Measurements from ENCODE around the gene ACKR3.

Gene ACKR3

DNA sequence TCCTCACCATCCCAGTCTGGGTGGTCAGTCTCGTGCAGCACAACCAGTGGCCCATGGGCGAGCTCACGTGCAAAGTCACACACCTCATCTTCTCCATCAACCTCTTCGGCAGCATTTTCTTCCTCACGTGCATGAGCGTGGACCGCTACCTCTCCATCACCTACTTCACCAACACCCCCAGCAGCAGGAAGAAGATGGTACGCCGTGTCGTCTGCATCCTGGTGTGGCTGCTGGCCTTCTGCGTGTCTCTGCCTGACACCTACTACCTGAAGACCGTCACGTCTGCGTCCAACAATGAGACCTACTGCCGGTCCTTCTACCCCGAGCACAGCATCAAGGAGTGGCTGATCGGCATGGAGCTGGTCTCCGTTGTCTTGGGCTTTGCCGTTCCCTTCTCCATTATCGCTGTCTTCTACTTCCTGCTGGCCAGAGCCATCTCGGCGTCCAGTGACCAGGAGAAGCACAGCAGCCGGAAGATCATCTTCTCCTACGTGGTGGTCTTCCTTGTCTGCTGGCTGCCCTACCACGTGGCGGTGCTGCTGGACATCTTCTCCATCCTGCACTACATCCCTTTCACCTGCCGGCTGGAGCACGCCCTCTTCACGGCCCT is 11.2 kb downstream of the ACKR3 start:
- DNase-seq (ENCODE audit: insufficient read length) (no peak), FAIRE-seq (no peak)
- TF ChIP-seq POLR2A (IDR thresholded peaks at IDR 0.05; ENCODE audit: low read depth, low read length) (no peak), TAF1 (IDR thresholded peaks at IDR 0.05; ENCODE audit: borderline replicate concordance, low read depth, low read length) (no peak), POLR2AphosphoS5 (IDR thresholded peaks at IDR 0.05; ENCODE audit: low read depth, low read length) (no peak)

GRCh38 chr2:236581546-236581945 is 11.9 kb downstream of the ACKR3 start:
- FAIRE-seq = no peak
- no peak for DNase-seq (ENCODE audit: insufficient read length)
- TF ChIP-seq POLR2AphosphoS5 (IDR thresholded peaks at IDR 0.05; ENCODE audit: low read depth, low read length) (no peak), TAF1 (IDR thresholded peaks at IDR 0.05; ENCODE audit: borderline replicate concordance, low read depth, low read length) (no peak), POLR2A (IDR thresholded peaks at IDR 0.05; ENCODE audit: low read depth, low read length) (no peak)

DNA sequence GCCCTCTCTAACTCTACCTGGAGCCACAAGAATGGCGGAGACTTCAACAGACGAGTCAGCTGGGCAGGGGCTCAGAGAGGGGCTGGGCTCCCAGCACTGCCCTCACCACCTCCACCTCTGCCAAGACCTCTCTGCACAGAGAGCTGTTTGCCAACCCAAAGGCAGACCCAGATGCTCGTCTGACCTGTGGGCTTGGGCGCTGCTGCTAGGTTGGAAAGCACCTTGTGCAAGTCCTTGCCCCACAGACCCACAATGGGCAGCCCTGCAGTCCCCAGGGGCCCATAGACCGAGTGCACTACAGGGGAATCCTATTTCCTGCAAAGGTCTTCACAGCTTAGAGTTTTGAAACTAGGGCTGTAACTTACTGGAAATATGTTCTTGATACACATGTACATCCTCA is 13.3 kb downstream of the ACKR3 start:
- FAIRE-seq (no peak), DNase-seq (ENCODE audit: insufficient read length) (no peak)
- no peak for TF ChIP-seq TAF1 (IDR thresholded peaks at IDR 0.05; ENCODE audit: borderline replicate concordance, low read depth, low read length)

GRCh38 chr2:236583621-236584203 is 14.1 kb downstream of the ACKR3 start:
- TF ChIP-seq POLR2AphosphoS5 (IDR thresholded peaks at IDR 0.05; ENCODE audit: low read depth, low read length) (no peak), TAF1 (IDR thresholded peaks at IDR 0.05; ENCODE audit: borderline replicate concordance, low read depth, low read length) (no peak), POLR2A (IDR thresholded peaks at IDR 0.05; ENCODE audit: low read depth, low read length) (no peak)
- no peak for DNase-seq (ENCODE audit: insufficient read length)
- no peak for FAIRE-seq

DNA sequence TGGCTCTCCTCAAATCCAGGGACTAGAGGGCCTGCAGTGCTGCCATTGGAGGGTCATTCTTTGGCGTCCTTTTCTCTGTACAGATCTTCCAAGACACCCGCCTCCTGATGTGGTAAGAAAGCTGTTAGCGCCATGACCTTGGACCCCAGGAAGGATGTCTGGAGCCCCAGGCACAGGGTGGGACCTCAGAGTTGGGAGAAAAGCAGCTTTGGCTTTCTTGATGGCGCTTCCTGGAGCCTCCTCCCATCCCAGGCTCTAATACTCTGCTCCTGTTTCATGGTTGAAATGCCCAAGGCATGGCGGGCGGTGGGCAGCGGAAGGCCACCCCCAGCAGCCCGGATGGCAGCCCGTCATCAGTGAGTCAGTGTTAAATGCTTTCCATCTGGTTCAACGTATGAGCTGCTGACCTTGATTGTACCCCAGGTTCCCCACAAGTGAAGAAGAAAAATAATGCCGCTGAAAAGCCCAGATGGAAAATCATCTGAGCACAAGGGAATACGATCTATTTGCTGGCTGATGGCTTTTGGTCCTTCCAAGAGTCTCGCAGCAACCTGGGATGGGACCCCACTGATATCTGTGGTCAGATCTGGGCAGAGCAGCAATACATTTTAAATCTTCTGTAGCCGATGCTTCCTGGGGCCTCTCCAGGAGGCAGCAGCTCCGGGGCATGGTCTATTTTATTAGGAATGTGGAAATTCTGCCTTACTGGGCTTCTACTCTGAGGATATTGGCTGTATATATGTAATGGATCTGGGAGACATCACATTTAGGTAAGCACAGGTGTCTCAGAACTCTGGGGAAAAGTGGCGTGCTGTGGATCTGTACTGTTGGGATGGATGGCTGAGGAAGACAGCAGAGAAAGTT is 15.1 kb downstream of the ACKR3 start:
- no peak for FAIRE-seq
- no peak for DNase-seq (ENCODE audit: insufficient read length)
- TF ChIP-seq TAF1 (IDR thresholded peaks at IDR 0.05; ENCODE audit: borderline replicate concordance, low read depth, low read length) (no peak), POLR2A (IDR thresholded peaks at IDR 0.05; ENCODE audit: low read depth, low read length) (no peak), POLR2AphosphoS5 (IDR thresholded peaks at IDR 0.05; ENCODE audit: low read depth, low read length) (no peak)

DNA sequence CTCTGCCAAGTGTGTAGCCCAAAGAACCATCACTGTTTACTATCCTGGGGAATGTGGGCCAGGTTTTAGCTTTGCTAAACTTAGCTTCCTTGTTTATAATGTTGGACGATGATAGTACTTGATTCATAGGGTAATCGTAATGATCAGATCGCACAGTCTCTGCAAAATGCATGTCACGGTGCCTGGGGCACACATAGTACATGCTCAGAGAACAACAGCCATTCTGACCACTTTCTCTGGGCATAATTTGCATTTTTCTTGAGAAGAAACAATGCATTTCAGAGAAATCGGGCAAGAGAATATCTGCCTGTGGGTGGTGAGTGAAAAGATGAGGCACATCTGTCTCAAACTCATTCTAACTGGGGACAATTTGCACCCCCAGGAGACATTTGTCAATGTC is 16.3 kb downstream of the ACKR3 start:
- TF ChIP-seq TAF1 (IDR thresholded peaks at IDR 0.05; ENCODE audit: borderline replicate concordance, low read depth, low read length) (no peak), POLR2A (IDR thresholded peaks at IDR 0.05; ENCODE audit: low read depth, low read length) (no peak), POLR2AphosphoS5 (IDR thresholded peaks at IDR 0.05; ENCODE audit: low read depth, low read length) (no peak)
- FAIRE-seq = no peak
- DNase-seq (ENCODE audit: insufficient read length) = no peak

DNA sequence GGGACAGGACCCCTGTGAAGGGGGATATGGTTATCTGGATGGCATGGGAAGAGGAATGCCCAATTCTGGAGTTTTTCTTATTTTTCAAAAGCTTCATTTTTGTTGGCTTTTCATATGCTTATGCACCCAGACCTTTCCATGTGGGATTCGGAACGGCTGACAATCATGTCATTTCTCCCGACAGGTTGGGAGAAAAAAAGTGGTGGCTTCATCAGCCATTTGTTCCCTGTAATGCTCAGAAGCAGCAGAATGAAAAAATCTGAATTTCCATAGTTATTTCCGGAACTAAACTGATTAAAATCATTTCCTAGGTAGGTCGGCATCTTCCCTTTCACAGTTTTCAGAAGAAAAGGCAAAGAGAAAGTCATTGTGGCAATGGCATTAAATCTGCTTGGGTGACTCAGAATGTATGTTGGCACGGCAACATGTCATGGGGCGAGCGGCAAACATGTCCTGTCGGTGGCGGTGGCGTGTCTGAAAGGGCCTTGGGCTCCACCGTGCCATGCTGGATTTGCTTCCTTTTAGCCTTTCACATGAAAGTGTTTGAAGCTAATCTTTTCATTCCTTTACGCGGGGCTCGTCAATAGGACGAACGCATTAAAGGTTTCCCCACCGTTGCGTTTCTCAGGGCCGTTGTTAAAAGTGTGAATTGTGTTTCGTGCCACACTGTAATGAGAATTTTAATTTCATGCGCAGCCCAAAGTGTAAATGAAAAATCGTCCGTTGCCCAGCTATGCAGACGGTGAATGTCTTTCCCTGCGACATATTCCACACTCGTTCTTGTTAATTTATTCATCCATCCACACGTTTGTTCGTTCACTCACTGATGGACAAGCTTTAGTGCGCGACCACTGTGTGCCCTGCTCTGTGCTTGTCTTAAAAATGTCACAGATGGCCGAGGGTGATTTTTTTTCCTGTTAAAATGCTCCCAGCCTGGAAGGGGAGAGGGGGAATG is 18.5 kb downstream of the ACKR3 start:
- no peak for FAIRE-seq
- no peak for TF ChIP-seq POLR2AphosphoS5 (IDR thresholded peaks at IDR 0.05; ENCODE audit: low read depth, low read length)
- no peak for TF ChIP-seq TAF1 (IDR thresholded peaks at IDR 0.05; ENCODE audit: borderline replicate concordance, low read depth, low read length)
- no peak for TF ChIP-seq POLR2A (IDR thresholded peaks at IDR 0.05; ENCODE audit: low read depth, low read length)

DNA sequence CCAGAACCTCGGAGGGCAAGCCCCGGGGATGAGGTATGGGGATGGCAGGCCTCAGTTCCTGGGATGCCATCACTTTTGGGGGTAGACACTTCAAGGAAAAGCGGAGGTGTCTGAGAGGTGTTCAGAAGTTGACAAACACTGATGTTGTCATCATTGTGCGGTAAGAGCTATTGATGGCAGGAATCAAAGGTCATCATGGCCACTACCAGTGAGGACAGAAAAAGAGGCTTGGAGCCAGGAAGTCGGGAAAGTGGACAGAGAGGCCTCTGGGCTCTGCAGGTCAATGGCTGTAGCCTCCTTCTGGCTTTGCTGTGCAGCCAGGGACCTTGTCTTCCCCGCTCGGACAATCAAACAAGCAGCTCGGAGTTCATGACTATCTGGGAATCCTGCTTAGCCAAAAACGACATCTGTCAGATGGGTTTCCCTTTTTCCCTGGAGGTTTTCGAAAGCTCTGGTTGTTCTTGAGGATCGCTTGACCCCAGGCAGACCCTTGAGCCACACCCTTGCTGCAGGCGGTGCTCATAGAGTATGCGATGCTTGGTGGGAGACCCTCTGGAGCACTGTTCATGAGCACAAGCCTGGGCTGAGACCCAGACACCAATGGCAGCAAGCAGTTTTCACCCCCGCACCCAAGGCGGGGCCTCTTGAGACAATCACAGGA is 19.4 kb downstream of the ACKR3 start:
- DNase-seq (ENCODE audit: insufficient read length) (no peak), FAIRE-seq (no peak)

More for the DNA sequence above, 18.5 kb downstream of the ACKR3 start:
- DNase-seq (ENCODE audit: insufficient read length) = no peak

DNA sequence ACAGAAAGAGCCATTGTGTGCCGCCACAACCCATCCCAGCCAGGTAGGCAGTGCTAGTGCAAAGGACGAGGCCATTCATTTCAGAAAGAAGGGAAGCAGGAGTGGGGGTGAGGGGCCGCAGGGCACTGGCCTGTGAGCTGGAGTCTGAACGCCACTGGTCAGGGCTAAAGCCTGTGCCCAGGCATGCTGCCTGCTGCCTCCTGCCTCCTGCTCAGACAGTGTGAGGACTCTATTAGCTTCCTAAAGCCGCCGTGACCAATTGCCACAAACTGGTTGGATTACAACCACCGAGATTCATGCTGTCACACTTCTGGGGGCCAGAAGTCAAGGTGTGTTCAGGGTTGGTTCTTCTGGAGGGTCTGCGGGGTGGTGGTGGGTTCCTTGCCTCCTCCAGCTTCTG is 21.2 kb downstream of the ACKR3 start:
- DNase-seq (ENCODE audit: insufficient read length) (no peak), FAIRE-seq (no peak)
- TF ChIP-seq TAF1 (IDR thresholded peaks at IDR 0.05; ENCODE audit: borderline replicate concordance, low read depth, low read length) (no peak), POLR2A (IDR thresholded peaks at IDR 0.05; ENCODE audit: low read depth, low read length) (no peak), POLR2AphosphoS5 (IDR thresholded peaks at IDR 0.05; ENCODE audit: low read depth, low read length) (no peak)

More for the DNA sequence above, 19.4 kb downstream of the ACKR3 start:
- TF ChIP-seq POLR2A (IDR thresholded peaks at IDR 0.05; ENCODE audit: low read depth, low read length) = no peak
- no peak for TF ChIP-seq TAF1 (IDR thresholded peaks at IDR 0.05; ENCODE audit: borderline replicate concordance, low read depth, low read length)
- no peak for TF ChIP-seq POLR2AphosphoS5 (IDR thresholded peaks at IDR 0.05; ENCODE audit: low read depth, low read length)

DNA sequence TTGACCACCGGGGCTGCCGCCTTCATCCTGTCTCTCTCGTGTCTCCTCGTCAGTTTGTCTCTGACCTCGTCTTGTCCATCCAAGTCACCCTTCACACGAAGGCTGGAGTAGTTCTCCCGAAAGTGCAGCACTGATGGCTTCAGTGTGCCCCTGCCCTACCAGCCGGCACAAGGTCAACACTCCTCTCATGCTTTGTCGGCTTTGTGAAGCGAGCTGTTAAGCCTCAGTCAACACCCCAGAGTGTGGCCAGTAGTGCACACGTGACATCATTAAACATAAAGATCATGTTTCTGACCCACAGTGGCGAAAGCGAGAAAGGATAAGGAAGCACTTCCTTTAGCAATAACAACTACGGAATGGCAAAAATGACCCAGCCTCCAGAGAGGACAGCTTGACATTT is 23.2 kb downstream of the ACKR3 start:
- no peak for TF ChIP-seq POLR2AphosphoS5 (IDR thresholded peaks at IDR 0.05; ENCODE audit: low read depth, low read length)
- TF ChIP-seq TAF1 (IDR thresholded peaks at IDR 0.05; ENCODE audit: borderline replicate concordance, low read depth, low read length) = no peak
- no peak for TF ChIP-seq POLR2A (IDR thresholded peaks at IDR 0.05; ENCODE audit: low read depth, low read length)
- no peak for FAIRE-seq

More for the DNA sequence above, 23.2 kb downstream of the ACKR3 start:
- DNase-seq (ENCODE audit: insufficient read length) = no peak
